Fibroblast of lung (primary cell): ENCODE measurements around the gene ZFP91.

Experiments used
- CTCF ChIP-seq, 2 donors: IDR thresholded peaks in 1 of 2; conservative IDR thresholded peaks in 1 of 2; 1 replicate in 1 of 2; 2 replicates in 1 of 2; pipeline ENCODE4 v1.5.1; 2011 to 2012; ENCODE audit warnings: low read length in 2 of 2, control low read depth in 1 of 2, inconsistent platforms in 1 of 2, low read depth in 1 of 2, mild to moderate bottlenecking in 1 of 2
- EZH2 ChIP-seq: IDR thresholded peaks from 2 replicates; pipeline ENCODE4 v1.5.1; 2012; ENCODE audit warnings: low read length, control low read depth, mild to moderate bottlenecking; ENCODE audit errors: missing control alignments

DNA sequence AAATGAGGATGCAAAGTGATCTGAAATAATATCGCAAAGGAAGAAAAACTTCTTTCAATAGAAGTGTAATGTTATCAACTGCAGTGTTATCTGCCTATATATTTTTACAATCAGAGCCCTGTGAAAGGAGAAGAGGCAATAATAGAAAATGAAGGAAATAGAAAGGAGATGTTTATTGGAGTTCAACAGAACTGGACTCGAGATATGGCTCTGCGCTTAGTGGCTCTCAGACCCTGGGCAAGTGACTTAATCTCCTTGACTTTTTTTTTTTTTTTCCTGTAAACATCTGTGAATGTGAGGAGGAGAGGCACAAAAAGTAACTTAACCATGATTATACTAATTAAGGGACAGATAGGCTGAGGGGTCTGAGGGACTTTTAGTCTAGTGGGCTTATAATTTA, 62.5 kb downstream of the ZFP91 start:
- no peak for TF ChIP-seq CTCF (conservative IDR thresholded peaks at IDR 0.05 in 1 of 2, IDR thresholded peaks at IDR 0.05 in 1 of 2; ENCODE audit: low read depth in 1 of 2, low read length in 2 of 2)
- TF ChIP-seq EZH2: no peak
